ENCODE measurements around the gene SLC29A4. TPM values are rescaled to one million over a fixed set of nuclear protein-coding genes. Genes with fewer than 3 reads are reported as not detected.
"Not testable (repeated sequence)": the region's sequence is repeated elsewhere in the genome, so short reads cannot be mapped to it uniquely, and the experiment has no call there.

SLC29A4 gene
- total RNA-seq, 4 donors from 2014 or later, result 2.2 to 7.3 (median 5.2) TPM

DNA sequence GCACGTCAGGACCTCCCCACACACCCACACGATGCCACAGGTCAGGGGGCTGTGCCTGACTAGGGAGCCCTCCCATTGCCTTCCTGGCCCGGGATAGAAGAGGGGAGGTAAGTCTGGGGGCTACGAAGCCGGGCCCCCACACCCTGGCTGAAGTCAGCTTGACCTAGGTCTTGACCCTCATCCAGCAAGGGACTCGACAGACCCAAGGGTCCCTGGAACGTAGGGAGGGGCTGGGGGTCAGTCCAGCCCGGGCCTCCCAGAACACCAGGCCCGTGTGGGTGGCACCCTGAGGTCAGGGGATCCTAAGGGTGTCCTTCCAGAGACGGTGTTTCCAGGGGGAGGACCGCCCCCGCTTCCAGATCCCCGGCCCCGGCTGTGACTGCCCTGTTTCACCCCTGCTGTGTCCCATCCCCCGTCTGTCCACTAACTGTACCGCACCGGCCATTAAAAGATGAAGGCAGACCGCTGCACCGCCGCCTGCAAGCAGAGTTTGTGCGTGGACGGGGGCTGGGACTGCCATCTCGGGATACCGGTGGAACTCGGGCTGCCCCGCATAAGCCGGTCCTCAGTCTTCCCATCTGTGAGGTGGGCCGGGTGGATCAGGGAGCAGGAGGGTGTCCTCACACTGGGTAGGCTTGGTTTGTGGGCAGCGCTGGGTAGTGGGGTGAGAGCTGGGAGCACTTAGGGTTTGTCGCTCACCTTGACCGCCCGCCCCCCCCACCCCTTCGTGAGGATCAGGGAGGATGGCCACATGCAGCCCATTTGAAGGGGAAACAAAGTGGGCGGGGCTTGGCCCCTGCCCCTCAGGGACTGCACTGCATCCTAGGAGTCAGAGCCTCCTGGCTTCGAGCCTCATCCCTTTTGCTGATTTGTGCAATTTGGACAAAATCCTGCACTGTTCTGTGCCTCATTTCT, 21.1 kb downstream of the SLC29A4 start:
- no peak for DNase-seq (ENCODE audit: low spot score in 2 of 2)
- TF ChIP-seq CTCF (IDR thresholded peaks at IDR 0.05) (no peak), POLR2AphosphoS5 (IDR thresholded peaks at IDR 0.05) (no peak)
- H3K9me3 ChIP-seq, result no peaks in the 10 kb centered on the region
- H3K27me3 ChIP-seq, result no peaks in the 10 kb centered on the region
- H3K27ac ChIP-seq, result no peak overlapping the region
- no peaks in the 10 kb centered on the region for H3K4me1 ChIP-seq
- 40% methylated on average over 1 of the region's 35 CpGs for WGBS
- no peak overlapping the region for H3K4me3 ChIP-seq
- H3K36me3 ChIP-seq, result peaks cover 21% of the 10 kb centered on the region

DNA sequence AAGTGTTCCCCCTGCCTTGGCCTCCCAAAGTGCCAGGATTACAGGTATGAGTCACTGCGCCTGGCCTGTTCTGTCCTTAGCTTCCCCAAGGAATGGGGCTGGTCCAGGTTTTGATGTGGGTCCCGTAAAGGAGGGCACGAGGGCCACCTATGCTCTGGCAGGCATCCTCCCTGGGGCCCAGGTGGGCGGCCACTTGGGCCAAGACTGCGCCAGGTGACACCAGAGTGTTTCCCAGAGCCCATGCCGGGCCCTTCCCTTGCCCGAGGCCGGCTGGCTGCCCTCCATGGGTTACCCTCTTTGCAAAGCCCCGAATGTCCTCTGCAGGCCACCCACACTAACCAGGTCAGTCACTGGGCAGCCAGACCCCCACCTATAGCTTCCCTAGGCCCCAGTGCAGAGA, 22.3 kb downstream of the SLC29A4 start:
- not testable (repeated sequence) for H3K27me3 ChIP-seq; H3K4me1 ChIP-seq; H3K4me3 ChIP-seq; H3K27ac ChIP-seq; H3K9me3 ChIP-seq; DNase-seq (ENCODE audit: low spot score in 2 of 2)
- 63% methylated on average over 5 of the region's 9 CpGs for WGBS
- peaks cover 28% of the 10 kb centered on the region for H3K36me3 ChIP-seq

GRCh38 chr7:5307221-5308142, 24.7 kb downstream of the SLC29A4 start:
- H3K9me3 ChIP-seq; H3K27ac ChIP-seq; DNase-seq (ENCODE audit: low spot score in 2 of 2); H3K4me1 ChIP-seq; H3K27me3 ChIP-seq; H3K4me3 ChIP-seq: not testable (repeated sequence)
- WGBS, result 82% methylated on average over 10 of the region's 39 CpGs
- peaks cover 52% of the 10 kb centered on the region for H3K36me3 ChIP-seq

GRCh38 chr7:5309146-5309545, 26.4 kb downstream of the SLC29A4 start:
- Histone ChIP-seq H3K27ac (no peak overlapping the region), H3K4me1 (no peaks in the 10 kb centered on the region), H3K4me3 (no peak overlapping the region), H3K9me3 (no peaks in the 10 kb centered on the region), H3K27me3 (no peaks in the 10 kb centered on the region), H3K36me3 (peaks cover 69% of the 10 kb centered on the region)
- 90% methylated on average over 19 of the region's 25 CpGs for WGBS
- no peak for TF ChIP-seq CTCF (IDR thresholded peaks at IDR 0.05)
- no peak for TF ChIP-seq POLR2AphosphoS5 (IDR thresholded peaks at IDR 0.05)
- no peak for TF ChIP-seq EP300 (IDR thresholded peaks at IDR 0.05)
- no peak for TF ChIP-seq POLR2A (IDR thresholded peaks at IDR 0.05)
- DNase-seq (ENCODE audit: low spot score in 2 of 2), result no peak

DNA sequence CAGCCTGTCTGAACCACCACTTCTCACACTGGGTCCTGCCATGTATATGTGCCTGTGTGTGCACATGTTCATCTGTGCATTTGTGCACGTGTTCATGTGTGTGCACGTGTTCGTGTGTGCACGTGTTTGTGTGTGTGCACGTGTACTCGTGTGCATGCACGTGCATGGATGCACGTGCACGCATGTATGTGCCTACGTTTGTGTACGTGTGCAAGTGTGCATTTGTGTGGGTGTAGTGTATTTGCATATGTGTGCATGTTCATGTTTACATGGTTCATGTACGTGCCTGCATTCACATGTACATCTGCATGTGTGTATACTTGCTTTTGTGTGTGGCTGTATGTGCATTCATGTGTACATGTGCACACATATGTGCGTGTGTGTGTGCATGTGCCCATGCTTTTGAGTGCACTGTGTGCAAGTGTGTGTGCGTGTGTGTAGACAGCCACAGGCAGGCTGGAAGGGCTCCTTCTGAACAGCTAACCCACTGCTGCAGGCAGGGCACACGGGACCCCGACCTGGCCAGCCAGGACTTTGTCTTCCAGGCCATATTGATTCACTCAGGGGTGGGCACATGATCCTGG, 28.2 kb downstream of the SLC29A4 start:
- Histone ChIP-seq H3K4me3 (no peak overlapping the region), H3K27ac (no peak overlapping the region), H3K9me3 (no peaks in the 10 kb centered on the region), H3K36me3 (peaks cover 84% of the 10 kb centered on the region), H3K27me3 (no peaks in the 10 kb centered on the region), H3K4me1 (no peaks in the 10 kb centered on the region)
- DNase-seq (ENCODE audit: low spot score in 2 of 2), result no peak
- 96% methylated on average over 16 of the region's 16 CpGs for WGBS
- TF ChIP-seq EP300 (IDR thresholded peaks at IDR 0.05) (no peak), CTCF (IDR thresholded peaks at IDR 0.05) (no peak), POLR2A (IDR thresholded peaks at IDR 0.05) (no peak), POLR2AphosphoS5 (IDR thresholded peaks at IDR 0.05) (no peak)

GRCh38 chr7:5312276-5313070, 29.7 kb downstream of the SLC29A4 start:
- H3K27ac ChIP-seq; H3K4me3 ChIP-seq; H3K4me1 ChIP-seq; H3K9me3 ChIP-seq; H3K27me3 ChIP-seq; DNase-seq (ENCODE audit: low spot score in 2 of 2): not testable (repeated sequence)
- peaks cover 87% of the 10 kb centered on the region for H3K36me3 ChIP-seq
- 94% methylated on average over 19 of the region's 46 CpGs for WGBS

GRCh38 chr7:5313076-5313885, 30.5 kb downstream of the SLC29A4 start:
- not testable (repeated sequence) for H3K4me1 ChIP-seq; H3K4me3 ChIP-seq; H3K9me3 ChIP-seq; DNase-seq (ENCODE audit: low spot score in 2 of 2); H3K27me3 ChIP-seq; H3K27ac ChIP-seq
- 92% methylated on average over 30 of the region's 48 CpGs for WGBS
- H3K36me3 ChIP-seq, result peaks cover 86% of the 10 kb centered on the region

Data from suprapubic skin (tissue), 4 donors.